Smooth muscle cell of the brain vasculature (primary cell): ENCODE results near the gene LRRC46.

Source experiments
- DNase-seq: peaks from one replicate; pipeline ENCODE4 v3.0.0-alpha.2; 2012; ENCODE audit warnings: low read depth, low spot score

LRRC46 gene

GRCh38 chr17:47830396-47831002 lies 971 bp upstream of the LRRC46 start:
- DNase-seq = no peak

DNA sequence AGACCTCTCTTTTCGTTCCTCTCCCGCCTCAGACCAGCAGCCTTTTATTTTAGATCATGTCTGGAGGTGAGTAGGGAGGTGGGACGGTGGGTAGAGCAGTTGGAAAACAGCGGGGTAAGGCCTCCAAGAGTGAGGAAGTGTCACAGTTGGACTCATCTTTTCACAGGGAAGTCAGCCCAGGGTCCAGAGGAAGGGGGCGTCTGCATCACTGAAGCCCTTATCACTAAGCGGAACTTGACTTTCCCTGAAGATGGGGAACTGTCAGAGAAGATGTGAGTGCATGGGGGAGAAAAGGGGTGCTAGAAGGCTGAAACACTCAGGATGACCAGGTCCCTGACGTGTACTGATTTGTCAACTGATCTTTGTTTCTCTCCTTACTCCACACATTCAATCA lies 461 bp downstream of the LRRC46 start:
- DNase-seq = no peak

DNA sequence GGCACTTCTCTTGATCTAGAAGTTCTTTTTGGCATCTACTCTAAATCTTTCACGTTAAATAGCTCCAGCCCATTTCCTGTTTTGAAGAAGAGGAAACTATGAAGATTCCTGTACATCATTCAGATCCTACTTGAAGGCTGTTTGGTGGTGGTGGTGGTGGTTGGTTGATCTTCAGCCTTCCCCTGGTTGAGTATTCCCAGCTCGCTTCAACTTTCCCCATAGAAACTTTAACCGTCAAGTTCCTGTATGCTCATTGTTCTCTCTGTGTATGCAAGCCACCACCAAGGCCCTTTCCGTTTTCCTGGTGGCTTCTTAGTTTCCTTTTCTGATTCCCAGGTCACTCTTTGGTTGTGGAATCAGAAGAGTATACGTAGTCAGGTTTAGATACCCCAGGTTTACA lies 3.3 kb downstream of the LRRC46 start:
- DNase-seq = no peak

DNA sequence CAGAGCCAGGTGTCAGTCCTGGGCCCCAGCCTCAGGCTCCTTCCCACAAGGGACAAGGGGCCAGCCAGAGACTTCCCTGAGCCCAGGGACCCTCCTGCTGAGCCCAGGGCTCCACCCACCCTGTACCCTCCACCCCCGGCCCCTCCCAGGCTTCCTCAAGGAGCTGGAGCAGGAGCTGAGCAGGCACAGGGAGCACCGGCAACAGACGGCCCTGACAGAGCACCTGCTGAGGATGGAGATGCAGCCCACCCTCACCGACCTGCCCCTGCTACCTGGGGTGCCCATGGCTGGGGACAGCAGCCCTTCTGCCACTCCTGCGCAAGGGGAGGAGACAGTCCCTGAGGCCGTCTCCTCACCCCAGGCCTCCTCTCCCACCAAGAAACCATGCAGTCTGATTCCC lies 5.1 kb downstream of the LRRC46 start:
- DNase-seq = no peak

DNA sequence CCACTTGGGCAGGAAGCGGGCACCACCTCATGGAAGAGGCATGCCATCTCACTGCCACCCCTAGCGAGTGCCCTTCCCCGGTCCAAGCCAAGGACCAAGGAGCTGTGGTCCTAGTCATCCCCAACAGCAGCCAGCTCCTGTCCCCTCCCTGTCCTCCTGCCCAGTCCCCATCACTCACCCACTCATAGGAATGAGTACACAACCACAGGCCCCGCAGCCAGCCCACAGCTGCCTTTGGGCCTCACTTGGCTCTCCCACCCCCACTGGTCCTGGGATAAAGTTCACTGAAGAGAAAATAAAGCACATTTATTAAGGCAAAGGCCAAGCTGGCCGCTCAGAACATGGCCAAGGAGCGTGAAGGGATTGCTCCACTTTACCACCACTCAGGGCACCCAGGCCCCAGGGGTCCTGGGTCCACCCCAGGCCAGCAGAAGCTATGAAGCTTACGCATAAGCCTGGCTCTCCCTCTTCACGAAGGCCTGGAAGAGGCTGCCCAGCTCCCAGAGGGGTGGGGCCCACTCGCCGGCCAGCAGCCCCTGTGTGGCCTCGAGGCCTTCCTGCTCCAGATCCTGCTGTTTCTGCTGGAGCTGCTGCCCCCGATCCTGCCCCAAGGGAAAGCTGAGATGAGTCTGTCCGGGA lies 6.0 kb downstream of the LRRC46 start:
- DNase-seq = no peak

DNA sequence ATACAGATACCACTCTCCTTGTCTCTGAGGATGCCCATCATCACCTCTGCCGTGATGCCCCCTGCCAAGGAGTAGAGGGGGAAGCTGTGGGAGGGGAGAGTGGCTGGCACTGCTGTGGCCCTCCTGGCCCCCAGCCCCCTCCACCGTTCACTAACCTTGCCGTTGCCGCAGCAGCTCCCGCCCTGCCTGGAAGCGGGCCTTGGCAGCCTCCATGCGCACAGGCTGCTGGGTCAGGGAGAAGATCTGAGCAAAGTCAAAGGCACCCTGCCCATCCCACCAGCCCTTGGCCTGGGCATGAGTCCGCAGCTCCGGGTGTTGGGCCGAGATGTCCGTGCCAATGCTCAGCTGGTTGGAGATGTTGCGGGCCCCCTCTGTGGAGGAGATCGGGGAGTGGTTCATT lies 7.2 kb downstream of the LRRC46 start:
- no peak for DNase-seq

DNA sequence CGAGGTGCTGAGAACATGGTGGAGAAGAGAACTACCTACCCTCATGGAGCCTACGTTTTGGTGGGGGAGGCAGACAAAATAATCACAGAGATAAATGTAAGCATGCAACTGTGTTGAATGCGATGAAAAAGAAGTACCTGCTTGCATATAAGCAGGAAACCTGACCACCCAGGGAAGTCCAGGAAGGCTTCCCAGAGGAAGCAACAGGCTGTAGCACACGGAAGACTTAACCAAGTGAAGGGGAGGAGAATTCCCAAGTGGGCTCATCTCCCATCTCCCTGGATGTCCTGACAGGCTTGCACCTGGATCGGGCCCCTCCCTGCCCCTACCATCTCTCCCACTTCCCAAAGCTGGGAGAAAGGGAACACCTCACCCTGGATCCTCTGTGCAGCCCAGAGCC lies 7.6 kb downstream of the LRRC46 start:
- DNase-seq = no peak

DNA sequence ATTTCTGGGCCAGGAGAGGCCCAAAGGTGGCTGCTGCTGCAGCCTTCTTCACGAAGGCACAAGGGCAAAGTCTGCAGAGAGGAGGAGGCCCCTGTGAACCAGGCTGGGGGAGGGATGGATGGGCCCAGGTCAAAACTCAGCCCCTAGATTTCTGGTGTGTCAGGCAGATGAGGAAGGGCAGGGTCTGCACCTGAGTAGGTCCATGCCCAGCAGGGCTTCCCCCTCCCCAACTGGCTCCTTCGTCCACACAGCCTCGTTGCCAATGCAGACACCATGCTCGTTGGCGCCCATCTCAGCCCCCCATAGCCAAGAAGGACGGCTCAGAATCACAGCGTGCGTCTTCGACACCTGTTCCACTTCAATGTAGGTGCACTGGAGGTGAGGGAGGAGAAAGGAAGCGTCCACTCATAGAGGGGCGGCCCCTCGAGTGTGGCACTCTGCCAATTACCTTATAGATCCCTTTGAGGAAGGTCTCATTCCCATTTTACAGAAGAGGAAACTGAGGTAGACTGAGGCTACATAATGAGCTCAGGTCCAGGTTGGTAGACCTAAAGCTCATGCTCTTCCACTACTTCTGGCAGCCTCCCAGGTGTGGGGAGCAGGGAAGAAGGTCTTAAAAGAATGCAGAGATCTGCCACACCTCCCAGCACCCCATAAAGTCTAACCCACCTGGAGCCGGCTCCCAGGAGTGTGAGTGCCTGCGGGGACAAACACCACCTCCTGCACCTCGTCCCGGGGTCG lies 8.7 kb downstream of the LRRC46 start:
- no peak for DNase-seq

- DNase-seq = no peak
Measured at GRCh38 chr17:47840742-47841487, 9.4 kb downstream of the LRRC46 start, which contains the start of gene SCRN2. TSS of gene SCRN2 (minus strand) at chr17:47841273. CDS start at chr17:47840843, 430 bp downstream.

GRCh38 chr17:47841488-47842291 lies 10.2 kb downstream of the LRRC46 start:
- DNase-seq = no peak

GRCh38 chr17:47843391-47843730 lies 11.9 kb downstream of the LRRC46 start:
- DNase-seq = no peak

DNA sequence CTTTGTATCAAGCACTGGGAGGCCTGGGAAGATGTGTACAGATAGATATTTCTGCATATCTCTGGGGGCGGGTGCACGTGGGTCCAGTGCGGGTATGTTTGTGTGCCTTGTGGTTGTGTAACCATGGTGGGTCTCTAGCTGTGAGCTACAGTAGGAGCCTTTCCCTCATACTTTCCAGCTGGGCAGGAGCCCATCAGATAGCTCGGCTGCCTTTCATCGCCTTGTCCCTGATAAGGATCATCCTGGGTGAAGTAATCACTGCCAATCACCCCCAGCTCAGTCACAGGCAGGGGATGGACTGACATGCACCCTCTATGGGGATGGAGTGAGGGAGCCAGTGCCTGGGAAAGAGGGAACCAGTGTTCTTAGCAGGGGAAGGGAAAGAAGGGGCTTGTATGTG lies 12.8 kb downstream of the LRRC46 start:
- no peak for DNase-seq

DNA sequence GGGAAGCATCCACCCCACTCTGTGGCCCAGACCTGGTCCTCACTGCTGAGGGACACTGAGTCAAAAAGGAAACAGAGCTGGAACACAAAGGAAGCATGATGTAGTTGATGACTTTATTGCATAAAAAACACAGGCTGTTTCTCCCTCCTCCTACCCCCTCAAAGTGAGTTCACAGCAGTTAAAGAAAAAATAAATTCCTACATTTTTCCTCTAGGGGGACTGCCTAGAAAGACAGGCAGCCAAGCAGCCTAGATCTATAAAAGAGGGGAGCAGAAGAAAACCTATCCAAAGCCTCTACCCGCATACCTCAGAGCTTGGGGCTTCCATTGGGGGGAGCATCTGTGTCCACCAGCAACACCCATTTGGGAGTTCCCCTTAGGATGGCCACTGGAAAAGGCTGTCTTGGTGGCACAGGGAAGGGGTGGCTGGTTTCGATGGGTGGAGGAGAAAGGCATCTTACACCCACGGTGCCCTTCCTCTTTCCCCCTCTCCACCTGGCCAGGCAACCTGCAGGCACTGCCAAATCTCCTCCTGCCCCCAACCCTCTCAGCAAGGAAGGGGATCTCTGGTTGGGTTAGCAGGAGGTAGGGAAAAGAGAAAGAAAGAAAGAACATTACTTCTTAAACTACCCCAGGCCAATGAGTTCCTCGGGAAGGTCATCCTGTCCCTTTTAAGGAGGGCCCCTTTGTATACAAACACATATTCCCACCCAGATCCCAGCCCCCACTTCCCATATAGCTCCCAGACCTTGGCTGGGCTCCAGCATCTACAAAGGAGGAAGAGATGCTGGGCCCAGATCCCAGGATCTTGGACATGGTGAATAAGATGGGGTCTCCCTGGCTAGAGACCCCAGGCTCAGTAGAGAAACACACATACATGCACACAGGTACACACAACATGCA lies 13.6 kb downstream of the LRRC46 start:
- no peak for DNase-seq

DNA sequence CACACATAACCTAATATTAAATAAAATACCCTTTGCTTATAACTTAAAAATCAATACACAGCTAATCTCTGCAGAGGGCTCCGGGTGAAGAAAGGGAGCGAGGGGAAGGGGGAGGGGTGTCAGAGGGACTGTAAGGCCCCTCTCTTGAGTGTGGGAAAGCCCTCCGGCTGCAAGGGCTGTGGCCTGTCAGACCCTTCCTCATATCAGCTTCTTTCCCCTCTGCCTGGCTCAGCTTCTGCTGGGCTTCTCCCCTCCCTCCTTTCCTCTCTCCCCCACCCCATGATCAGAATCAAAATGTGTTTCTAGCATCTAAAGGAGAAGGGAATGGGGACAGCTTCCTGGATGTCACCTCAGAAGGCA lies 14.2 kb downstream of the LRRC46 start:
- DNase-seq = no peak

- DNase-seq = no peak
Measured at GRCh38 chr17:47846716-47847340, 15.4 kb downstream of the LRRC46 start.

DNA sequence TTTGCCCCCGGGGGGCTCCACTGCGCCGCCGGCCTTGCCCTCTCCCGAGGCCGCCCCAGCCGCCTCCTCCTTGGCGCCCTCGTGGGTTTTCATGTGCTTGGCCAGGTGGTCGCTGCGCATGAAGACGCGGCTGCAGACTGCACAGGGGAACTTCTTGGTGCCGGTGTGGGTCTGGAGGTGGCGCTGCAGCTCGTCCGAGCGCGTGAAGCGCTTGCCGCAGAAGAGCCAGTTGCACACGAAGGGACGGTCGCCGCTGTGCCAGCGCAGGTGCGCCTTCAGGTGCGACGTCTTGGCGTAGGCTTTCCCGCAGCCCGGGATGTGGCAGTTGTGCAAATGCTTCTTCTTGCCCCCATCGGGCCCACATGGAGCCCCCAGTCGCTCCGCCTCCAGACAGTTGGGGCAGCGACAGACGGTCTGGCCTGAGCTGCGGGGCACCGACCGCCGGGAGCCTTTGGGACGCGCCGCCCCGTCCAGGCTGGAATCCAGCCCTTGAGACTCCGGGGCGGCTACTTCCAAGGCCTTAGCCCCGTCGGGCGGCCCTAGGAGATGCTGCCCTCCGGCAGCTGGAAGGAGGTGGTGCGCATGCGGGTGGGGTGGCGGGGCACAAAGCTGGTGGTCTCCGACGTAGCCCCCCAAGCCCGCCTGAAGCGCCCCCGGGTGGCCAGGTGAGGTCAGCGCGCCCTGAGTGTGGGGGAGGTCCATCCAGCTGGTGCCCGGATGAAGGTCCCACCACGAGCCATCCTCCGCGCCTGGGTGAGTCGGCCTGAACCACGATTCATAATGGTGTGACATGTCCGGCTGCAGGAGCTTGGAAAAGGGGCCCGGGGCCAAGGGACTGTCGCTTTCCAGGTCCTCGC lies 16.1 kb downstream of the LRRC46 start:
- DNase-seq = no peak

DNA sequence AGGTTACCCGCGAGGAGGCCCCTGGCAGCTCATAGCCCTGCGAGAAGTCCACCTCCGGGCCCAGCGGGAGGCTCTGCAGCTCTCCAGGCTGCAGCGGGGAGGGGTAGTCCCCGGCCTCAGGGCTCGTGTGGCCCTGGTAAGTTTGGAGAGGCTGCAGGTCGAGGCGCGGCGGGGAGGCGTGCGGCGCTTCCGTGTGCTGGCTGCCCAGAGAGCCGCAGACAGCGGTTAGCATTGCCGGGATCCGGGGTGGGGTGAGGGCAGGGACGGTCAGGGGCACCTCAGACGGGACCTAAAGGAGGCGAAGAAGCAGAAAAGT lies 16.7 kb downstream of the LRRC46 start:
- no peak for DNase-seq

DNA sequence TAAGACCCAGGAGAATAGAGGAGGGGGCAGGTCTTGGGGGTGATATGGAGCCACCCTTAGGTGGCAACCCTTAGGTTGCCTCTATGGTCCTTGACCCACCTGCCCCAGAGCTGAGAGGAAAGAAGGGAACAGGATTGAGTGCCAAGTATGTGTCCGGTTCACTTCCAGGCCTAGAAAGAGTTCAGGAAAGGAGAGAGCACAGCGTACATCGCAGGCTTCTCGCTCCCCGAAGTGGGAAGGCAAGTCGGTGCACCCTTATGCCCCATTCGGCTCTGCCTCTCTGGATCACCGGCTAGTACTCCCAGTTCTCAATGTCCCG lies 18.9 kb downstream of the LRRC46 start:
- no peak for DNase-seq
